HG03159 (cell line): ENCODE data around the gene IZUMO1.
"Not testable (repeated sequence)": the region's sequence is repeated elsewhere in the genome, so short reads cannot be mapped to it uniquely, and the experiment has no call there.

Experiments
- ATAC-seq: cut with Tn5 transposase; IDR thresholded peaks from one replicate; pipeline ENCODE4 v1.9.1; 2021; ENCODE audit warnings: mild to moderate bottlenecking, moderate library complexity; ENCODE audit not compliant: unreplicated experiment

Gene IZUMO1

DNA sequence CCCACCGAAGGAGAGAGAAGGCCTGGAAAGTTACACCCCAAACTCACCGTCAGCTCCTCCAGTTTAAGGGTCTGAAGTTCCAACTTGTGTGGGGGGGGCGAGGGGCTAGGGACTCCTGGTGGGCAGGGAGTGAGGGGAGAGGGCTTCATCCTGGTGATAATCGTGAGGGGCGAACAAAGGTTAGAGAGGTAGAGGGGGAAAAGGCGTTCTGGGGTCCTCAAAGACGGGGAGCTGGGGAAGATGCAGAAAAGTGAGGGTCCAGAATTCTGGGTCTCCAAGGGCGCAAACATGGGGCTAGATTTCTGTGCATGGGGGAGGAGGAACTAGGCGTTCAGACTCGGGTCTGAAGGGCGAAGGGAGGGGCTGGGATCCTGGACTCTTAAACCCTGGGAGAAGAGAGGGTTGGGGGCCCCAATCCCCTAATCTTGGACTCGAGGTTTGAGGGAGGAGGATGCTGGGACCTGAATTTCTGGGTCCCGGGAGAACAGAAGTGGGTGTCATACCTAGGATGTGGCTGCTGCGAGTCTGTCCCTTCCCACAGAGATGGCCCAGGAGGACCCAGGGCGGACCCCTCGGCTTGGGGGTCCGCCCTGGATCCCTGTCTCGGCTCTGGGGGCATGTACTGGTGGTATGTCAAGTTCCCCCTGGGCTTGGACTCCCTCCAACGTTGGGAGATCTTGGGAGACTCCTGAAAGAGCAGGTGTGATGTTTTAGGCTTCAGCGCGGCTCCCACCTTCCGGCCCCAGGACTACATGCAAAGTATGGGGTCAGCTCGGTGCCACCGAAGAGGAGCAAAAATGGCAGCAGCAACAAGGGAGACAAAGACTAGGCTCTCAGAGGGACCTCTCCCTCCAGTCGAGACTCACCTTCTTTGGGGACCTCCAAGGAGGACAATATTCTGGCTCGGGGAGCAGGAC, 31.7 kb downstream of the IZUMO1 start:
- no peak for ATAC-seq

DNA sequence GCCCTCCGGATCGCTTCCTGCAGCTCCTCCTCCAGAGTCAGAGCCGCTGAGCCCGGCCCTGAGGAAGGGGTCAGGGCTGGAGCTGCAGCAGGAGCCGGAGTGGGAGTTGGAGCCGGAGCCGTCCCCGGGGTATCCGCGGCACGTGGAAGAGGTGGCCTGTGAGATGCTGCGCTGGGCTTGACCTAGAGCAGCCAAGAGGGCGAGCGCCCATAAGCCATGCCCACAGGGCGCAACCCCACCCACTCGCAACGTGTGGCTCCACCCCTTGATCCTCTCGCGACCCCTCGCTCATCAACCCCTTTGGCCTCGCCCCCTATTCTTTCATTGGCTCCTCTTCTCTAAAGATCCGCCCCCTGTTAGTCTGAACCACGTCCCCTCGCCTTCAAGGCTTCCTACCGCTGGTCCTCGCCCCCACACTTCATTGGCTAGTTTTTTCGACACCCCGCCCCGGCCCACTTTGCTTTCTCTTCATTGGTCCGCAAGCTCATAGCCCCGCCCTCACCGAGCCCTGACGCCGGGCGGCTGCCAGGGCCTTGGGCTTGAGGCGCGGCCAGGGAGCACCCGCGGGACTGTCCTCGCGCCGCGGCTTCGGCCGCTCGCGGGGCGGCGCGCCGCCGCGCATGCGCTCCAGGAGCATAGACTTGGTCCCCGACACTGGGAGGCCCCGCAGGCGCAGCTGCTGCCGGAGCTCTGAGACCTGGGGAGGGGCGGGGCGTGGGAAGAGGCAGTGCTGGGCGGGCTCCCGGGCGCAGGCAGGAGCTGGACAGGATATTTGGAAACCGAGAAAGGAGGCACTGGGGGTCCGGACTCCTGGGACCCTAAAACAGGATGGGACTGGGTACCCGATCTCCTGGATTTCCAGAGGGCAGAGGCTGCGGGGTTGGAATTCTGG, 32.6 kb downstream of the IZUMO1 start:
- ATAC-seq: peak; percentile 84

DNA sequence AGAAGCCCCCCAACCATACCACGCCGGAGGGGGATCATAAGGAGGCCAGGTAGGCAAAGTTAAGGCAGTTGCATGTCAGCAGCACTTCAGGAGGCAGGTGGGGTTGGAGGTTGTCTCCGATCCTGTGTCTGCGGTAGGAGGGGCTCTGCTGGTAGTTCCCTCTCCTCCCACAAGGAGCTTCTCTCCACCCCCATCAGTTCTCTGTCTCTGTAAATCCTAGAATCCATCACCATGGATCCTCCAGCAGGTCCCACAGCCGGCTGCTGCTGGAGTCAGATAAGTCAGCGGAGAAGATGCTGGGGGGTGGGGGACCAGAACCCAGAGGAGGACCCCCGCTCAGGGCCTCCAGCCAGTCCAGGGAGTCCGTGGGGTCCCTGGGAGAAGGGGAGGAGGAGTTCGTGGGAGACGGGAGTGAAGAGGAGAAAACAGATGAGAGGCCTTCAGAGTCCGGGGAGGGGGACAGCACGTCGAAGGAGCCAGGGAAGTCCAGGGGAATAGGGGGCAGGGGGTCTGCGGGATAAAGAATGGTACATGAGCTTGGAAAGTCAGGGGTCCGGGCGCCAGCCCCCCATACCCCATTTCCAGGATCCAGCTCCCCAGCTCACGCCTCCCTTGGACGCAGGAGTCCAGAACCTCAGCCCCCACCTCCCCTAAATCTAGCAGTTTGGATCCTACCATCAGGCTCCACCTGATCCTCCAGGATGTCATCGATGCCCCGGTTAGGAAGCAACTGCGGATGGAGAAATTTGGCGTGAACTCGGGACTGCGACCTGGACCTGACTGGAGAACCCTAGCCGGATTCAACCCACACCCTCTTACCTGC, 33.5 kb downstream of the IZUMO1 start:
- ATAC-seq: no peak

DNA sequence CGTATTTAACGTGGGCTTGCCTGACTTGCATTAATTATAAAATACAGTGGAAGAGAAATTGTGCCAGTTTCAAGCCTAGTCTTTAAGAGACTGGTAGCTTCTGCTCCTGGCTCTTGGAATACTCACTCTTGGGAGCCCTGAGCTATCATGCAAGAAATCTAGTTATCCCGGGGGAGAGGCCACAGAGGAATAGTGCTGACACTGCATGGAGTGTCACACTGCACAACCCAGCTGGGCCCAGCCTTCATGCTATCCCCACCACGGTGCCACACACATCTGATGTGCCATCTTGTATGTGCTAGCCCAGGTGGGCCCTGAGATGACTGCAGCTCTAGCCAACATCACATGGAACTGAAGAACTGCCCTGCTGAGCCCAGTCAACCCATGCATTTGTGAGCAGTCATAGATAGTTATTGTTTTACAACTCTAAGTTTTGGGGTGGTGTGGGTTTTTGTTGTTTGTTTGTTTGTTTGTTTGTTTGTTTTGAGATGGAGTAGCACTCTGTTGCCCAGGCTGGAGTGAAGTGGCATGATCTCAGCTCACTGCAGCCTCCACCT, 35.5 kb downstream of the IZUMO1 start:
- no peak for ATAC-seq

DNA sequence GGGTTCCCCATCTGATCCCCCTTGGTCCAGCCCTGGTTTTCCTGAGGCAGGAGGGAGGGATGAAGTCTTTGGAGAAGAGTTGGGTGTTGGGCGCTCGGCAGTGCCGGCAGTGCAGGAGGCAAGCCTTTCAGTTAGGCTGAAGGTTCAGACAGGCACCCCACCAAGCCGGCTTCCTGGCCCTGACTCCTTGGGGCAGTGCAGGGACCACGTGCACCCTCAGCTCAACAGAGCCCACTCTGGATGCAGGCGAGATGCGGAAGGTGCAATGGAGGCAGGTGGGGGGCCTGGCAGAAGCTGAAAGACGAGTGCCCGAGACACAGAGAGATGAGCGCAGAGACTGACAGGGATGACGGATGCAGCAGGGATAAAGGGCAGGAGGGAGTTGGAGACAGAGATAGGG, 38.2 kb downstream of the IZUMO1 start:
- no peak for ATAC-seq

DNA sequence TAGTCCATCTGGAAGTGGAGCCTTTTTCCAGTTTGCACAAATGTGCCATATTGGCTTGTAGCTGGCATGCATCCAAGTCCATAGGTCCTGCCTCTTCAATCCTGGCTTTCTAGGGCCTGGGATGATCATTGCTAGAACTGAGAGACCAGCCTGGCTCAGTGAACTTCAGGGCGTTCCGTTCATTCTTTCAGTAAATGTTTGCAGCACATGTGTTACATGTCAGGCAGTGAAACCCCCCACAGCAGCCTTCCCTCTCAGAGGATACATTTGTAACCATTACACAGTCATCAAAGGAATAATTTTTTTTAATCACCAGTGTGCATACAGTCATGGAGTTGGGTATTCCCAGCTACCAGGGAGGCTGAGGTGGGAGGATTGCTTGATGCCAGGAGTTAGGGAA, 41.3 kb downstream of the IZUMO1 start:
- no peak for ATAC-seq

DNA sequence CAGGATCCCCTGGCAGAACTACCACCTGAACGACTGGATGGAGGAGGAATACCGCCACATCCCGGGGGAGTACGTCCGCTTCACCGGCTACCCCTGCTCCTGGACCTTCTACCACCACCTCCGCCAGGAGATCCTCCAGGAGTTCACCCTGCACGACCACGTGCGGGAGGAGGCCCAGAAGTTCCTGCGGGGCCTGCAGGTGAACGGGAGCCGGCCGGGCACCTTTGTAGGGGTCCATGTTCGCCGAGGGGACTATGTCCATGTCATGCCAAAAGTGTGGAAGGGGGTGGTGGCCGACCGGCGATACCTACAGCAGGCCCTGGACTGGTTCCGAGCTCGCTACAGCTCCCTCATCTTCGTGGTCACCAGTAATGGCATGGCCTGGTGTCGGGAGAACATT, 43.4 kb downstream of the IZUMO1 start:
- no peak for ATAC-seq

DNA sequence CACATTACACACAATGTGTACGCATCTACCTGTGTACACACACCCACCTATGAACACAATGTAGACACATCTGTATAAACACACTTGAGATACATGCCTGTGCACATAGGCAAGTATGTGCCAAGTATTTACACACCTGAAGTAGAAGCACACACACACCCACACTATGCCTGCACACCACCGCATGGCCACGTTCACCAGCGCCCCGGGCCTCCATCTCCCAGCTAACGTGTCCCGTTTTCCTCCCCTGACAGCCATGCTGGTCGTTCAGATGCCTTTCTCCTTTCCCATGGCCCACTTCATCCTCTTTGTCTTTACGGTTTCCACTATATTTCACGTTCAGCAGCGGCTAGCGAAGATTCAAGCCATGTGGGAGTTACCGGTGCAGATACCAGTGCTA, 44.0 kb downstream of the IZUMO1 start:
- ATAC-seq: no peak

DNA sequence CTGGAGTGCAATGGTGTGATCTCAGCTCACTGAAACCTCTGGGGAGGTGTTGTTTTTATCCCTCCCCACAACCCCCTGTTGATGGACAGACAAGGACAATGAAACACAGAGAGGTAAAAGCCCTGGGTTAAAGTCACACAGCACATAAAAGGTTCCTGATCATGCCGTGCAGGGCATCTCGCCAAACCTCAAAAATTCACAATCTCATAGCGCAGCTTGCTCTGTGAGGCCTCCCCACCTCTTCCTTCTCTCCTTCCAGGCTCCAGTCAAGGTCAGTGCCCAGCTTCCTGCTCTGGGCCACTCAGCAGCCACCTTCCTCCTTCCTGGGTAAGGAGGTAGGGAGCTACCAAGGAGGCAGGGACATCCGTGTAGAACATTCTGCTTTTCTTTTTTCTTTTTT, 48.7 kb downstream of the IZUMO1 start:
- ATAC-seq: no peak

DNA sequence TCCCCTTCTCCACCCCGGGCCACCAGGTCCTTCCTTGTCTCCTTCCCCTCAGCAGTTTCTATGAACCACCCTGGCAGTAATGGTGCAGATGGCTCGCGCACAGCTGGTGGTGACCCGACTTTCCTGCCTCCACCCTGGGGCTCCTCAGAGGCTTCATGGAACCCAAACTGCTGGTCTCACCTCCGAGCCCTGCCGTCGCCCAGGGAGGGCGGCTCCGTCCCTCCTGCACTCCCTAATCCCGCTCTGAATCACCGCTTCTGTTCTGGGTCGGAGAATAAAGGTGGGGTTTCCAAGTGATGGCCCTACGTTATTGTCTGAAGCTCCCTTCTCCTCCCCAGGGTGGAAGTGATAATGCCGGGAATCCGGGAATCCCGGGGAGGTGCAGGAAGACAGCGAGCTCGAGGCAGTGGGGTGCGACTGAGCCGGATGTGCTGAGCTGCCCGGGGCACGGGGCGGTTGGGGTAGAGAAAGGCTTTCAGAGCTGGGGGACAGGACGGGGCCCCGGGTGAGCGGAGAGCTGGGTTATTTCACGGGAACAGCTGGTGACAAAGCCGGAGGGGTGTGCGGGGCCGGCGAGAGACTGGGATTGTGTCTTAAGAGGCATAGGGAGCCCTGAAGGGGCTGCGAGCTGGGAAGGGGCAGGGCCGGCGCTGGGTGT, 50.2 kb downstream of the IZUMO1 start:
- no peak for ATAC-seq

DNA sequence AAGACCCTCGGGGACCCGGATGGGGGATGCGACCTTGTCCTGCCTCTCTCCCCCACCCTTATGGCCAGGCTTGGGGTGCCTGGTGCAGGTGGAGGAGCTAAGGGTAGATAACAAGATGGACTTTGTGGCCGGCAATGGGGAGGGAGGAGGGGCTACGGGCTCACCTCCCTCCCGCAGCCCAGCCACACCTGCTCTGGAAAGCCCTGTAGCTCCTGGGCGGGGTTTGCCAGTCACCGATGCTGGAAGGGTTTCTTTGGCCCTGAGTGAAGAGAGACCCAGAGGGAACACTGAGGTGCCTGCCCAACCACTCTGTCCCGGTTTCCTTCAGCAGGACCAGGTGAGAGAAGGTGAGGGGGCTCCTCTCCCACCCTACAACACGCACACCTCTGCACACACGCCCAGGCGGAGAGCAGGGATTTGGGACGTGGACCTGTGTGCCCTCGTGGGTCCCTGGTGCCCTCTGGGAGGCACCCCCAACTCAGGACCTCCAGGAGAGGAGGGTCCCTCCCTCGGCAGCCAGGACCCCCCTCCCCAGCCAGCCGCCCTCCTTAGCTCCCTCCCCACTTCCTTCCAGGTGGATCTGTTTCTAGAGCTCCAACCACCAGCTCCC, 50.9 kb downstream of the IZUMO1 start, which contains the start of gene FUT2:
Gene FUT2 (plus strand): TSS at position 229 of the 610 bp plus-strand sequence. CDS start 6,986 bp downstream, outside the sequence.
- no peak for ATAC-seq

DNA sequence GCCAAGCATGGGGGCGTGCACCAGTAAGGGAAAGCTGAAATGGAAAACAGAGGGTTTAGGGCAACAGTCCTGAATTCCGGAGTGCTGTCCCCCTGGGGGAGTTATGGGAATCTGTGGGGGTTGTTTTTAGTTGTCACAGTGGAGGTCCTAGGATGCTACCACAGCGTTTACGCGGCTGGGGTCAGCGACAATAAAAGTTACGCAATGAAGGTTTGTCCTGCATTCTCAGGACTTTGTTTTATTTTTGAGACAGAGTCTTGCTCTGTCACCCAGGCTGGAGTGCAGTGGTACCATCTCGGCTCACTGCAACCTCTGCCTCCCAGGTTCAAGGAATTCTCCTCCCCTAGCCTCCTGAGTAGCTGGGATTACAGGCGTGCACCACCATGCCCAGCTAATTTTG, 53.1 kb downstream of the IZUMO1 start:
- not testable (repeated sequence) for ATAC-seq
